ENCODE measurements around the gene SCRN2. TPM values are rescaled to one million over a fixed set of nuclear protein-coding genes. Genes with fewer than 3 reads are reported as not detected.

SCRN2 gene
- total and polyA plus RNA-seq, 2 of the 8 experiments (the other 6 are each of a cell fraction or from before 2014, with no cell fraction given), result 24.4 to 42.3 TPM

GRCh38 chr17:47821031-47821423 lies 20.0 kb downstream of the SCRN2 start:
- no peak for TF ChIP-seq BCL11A (IDR thresholded peaks at IDR 0.05; ENCODE audit: low read depth in 2 of 2, low read length in 2 of 2)
- TF ChIP-seq TAF7 (optimal IDR thresholded peaks at IDR 0.05; ENCODE audit: borderline replicate concordance, low read depth, low read length), result no peak
- no peak for TF ChIP-seq SRF (IDR thresholded peaks at IDR 0.05; ENCODE audit: low read depth, low read length)
- no peak for TF ChIP-seq TCF12 (IDR thresholded peaks at IDR 0.05; ENCODE audit: low read depth, low read length)
- no peak for TF ChIP-seq CTCF (IDR thresholded peaks at IDR 0.05; ENCODE audit: control extremely low read depth in 1 of 3, insufficient read depth in 1 of 3, low read depth in 1 of 3, low read length in 3 of 3)
- no peak for TF ChIP-seq KDM4A (IDR thresholded peaks at IDR 0.05; ENCODE audit: low read depth, low read length, severe bottlenecking)
- no peak for TF ChIP-seq KDM5A (IDR thresholded peaks at IDR 0.05; ENCODE audit: low read length)
- TF ChIP-seq CBX8 (IDR thresholded peaks at IDR 0.05; ENCODE audit: borderline replicate concordance, low read depth, low read length), result no peak
- H3K9ac ChIP-seq (replicated peaks in 1 of 4; ENCODE audit: extremely low read depth in 1 of 4, low read depth in 3 of 4, low read length in 3 of 4), result peak overlapping the region in 1 of 4 experiments; percentile 0; a peak in 2 of 7 replicates
- no peak overlapping the region for H2BK12ac ChIP-seq (ENCODE audit: low read depth, low read length)
- peak overlapping the region; percentile 72 to 97 for H3K4me2 ChIP-seq (ENCODE audit: insufficient read depth in 1 of 2, low read depth in 2 of 2, low read length in 2 of 2)
- no peaks in the 10 kb centered on the region for H3K9me3 ChIP-seq (ENCODE audit: insufficient read depth in 2 of 2, low read depth in 1 of 2, low read length in 1 of 2)
- H2AFZ ChIP-seq (ENCODE audit: low read length), result no peak overlapping the region
- no peaks in the 10 kb centered on the region for H3K27me3 ChIP-seq (replicated peaks in 1 of 4; ENCODE audit: control insufficient read depth in 3 of 4, extremely low read depth in 1 of 4, insufficient read depth in 3 of 4, low read length in 3 of 4)
- no peaks in the 10 kb centered on the region for H3K79me2 ChIP-seq (ENCODE audit: control insufficient read depth in 1 of 2, insufficient read depth in 2 of 2, low read length in 2 of 2)
- H4K5ac ChIP-seq (ENCODE audit: insufficient read length, low read depth, low read length), result no peak overlapping the region
- H3K36me3 ChIP-seq (ENCODE audit: control insufficient read depth in 2 of 4, insufficient read depth in 4 of 4, low read length in 3 of 4), result peaks cover 0 to 15% (median 8%) of the 10 kb centered on the region in 4 experiments; a peak in 4 of 8 replicates
- FAIRE-seq, result no peak
- H2BK15ac ChIP-seq (ENCODE audit: low read length), result no peak overlapping the region
- 17% methylated on average over 4 of the region's 4 CpGs; no CpG with 5 or more reads in 1 of the 2 experiments for WGBS, 2 experiments (ENCODE audit: extremely low coverage in 1 of 2, insufficient coverage in 1 of 2, insufficient read length in 1 of 2, insufficient replicate concordance in 2 of 2, low coverage in 1 of 2, low lambda C conversion rate in 2 of 2, missing lambda C conversion rate in 1 of 2)
- peaks cover 8% of the 10 kb centered on the region; the same call in 1 of the 2 replicates for H3K23me2 ChIP-seq (ENCODE audit: low read depth, low read length)
- no peak overlapping the region for H3K4ac ChIP-seq (replicated peaks; ENCODE audit: insufficient read length, low read depth, low read length)
- no peak overlapping the region for H3K56ac ChIP-seq (replicated peaks; ENCODE audit: insufficient read length, low read depth, low read length)
- H3K23ac ChIP-seq (ENCODE audit: insufficient read length), result no peak overlapping the region
- H3K14ac ChIP-seq (ENCODE audit: insufficient read length), result no peak overlapping the region
- H3K18ac ChIP-seq (ENCODE audit: extremely low read depth, low read length), result no peak overlapping the region
- no peak overlapping the region for H4K91ac ChIP-seq (replicated peaks; ENCODE audit: insufficient read length, low read length)
- no peak overlapping the region for H2BK20ac ChIP-seq (ENCODE audit: low read length)
- H4K20me1 ChIP-seq (replicated peaks in 1 of 2; ENCODE audit: control insufficient read depth in 1 of 2, insufficient read depth in 2 of 2, low read length in 2 of 2), result no peaks in the 10 kb centered on the region
- H2BK120ac ChIP-seq (replicated peaks; ENCODE audit: low read depth, low read length), result no peak overlapping the region
- H3K27ac ChIP-seq (ENCODE audit: low read depth, low read length), result no peak overlapping the region
- DNase-seq (ENCODE audit: low read depth in 1 of 2, low spot score in 2 of 2), result no peak
- POLR2A ChIA-PET (ENCODE audit: partially characterized antibody), result interaction anchor here (0.6 to 2.4 kb wide), 3 partner anchors 9 to 149 kb away, joined by 3 to 10 read pairs (median 6); partner anchors contain the start of genes LRRC46 and MRPL10
- peaks cover 0 to 12% (median 7%) of the 10 kb centered on the region in 4 experiments; a peak in 6 of 7 replicates for H3K4me1 ChIP-seq (replicated peaks in 1 of 4; ENCODE audit: control insufficient read depth in 3 of 4, insufficient read depth in 4 of 4, low read length in 3 of 4)
- H4K8ac ChIP-seq (ENCODE audit: extremely low read depth, insufficient read depth, low read length), result no peak overlapping the region
- H2BK5ac ChIP-seq (ENCODE audit: low read depth, low read length), result no peak overlapping the region
- H3K79me1 ChIP-seq (ENCODE audit: low read depth, low read length), result no peaks in the 10 kb centered on the region
- H3K4me3 ChIP-seq (ENCODE audit: extremely low read depth in 1 of 4, insufficient read depth in 2 of 4, low read depth in 3 of 4, low read length in 4 of 4), result peak overlapping the region; percentile 42 to 70 (median 70)
- CTCF ChIA-PET (ENCODE audit: partially characterized antibody), result interaction anchor here (0.8 to 2.1 kb wide), 10 partner anchors 8 to 126 kb away, joined by 3 to 10 read pairs (median 4); partner anchors contain the start of gene SCRN2
- H2AK5ac ChIP-seq (ENCODE audit: low read depth, low read length), result no peak overlapping the region

Data from H1 (cell line).